OCI-LY1 (cell line): ENCODE data around the gene ADTRP.

Experiments
- H2AFZ ChIP-seq: fragments of 200-600 bp; sonication (generic), shearing (Covaris generic); 2 replicates; pipeline ENCODE4 v1.6.0; 2014; ENCODE audit warnings: antibody characterized with exemption, mild to moderate bottlenecking, low read length
- H3F3A ChIP-seq: fragments of 200-600 bp; sonication (generic), shearing (Covaris generic); 2 replicates; pipeline ENCODE4 v1.6.0; 2014; ENCODE audit warnings: mild to moderate bottlenecking, antibody characterized with exemption, low read length, moderate library complexity; ENCODE audit not compliant: insufficient read depth
- H3K27ac ChIP-seq: fragments of 200-600 bp; sonication (generic); 2 replicates; pipeline ENCODE4 v1.5.1; 2014; ENCODE audit warnings: low read length, mixed run types, mild to moderate bottlenecking, low read depth; ENCODE audit not compliant: poor library complexity, severe bottlenecking
- H3K27me3 ChIP-seq: fragments of 200-600 bp; sonication (generic); 2 replicates; pipeline ENCODE4 v1.6.0; 2014; ENCODE audit warnings: antibody characterized with exemption, mild to moderate bottlenecking, low read length, moderate library complexity; ENCODE audit not compliant: insufficient read depth
- H3K36me3 ChIP-seq: fragments of 200-600 bp; sonication (generic); 2 replicates; pipeline ENCODE4 v1.6.1; 2014; ENCODE audit warnings: mild to moderate bottlenecking, antibody characterized with exemption, low read length, moderate library complexity, mixed read lengths; ENCODE audit not compliant: insufficient read depth
- H3K4me1 ChIP-seq: fragments of 200-600 bp; sonication (generic); 2 replicates; pipeline ENCODE4 v1.5.1; 2014; ENCODE audit warnings: mild to moderate bottlenecking, low read length, moderate library complexity; ENCODE audit not compliant: insufficient read depth, severe bottlenecking
- H3K4me2 ChIP-seq: fragments of 200-600 bp; sonication (generic), shearing (Covaris generic); 2 replicates; pipeline ENCODE4 v1.6.1; 2014; ENCODE audit warnings: low read length
- H3K4me3 ChIP-seq: fragments of 200-600 bp; sonication (generic); 2 replicates; pipeline ENCODE4 v1.5.1; 2014; ENCODE audit warnings: low read length, low read depth, mild to moderate bottlenecking, mixed read lengths; ENCODE audit not compliant: poor library complexity, severe bottlenecking
- H3K79me2 ChIP-seq: fragments of 200-600 bp; shearing (Covaris generic); 2 replicates; pipeline ENCODE4 v1.6.1; 2016; ENCODE audit warnings: mixed run types, low read length, mixed read lengths; ENCODE audit not compliant: insufficient read depth
- H3K9ac ChIP-seq: fragments of 200-600 bp; sonication (generic), shearing (Covaris generic); 2 replicates; pipeline ENCODE4 v1.6.1; 2014; ENCODE audit warnings: mild to moderate bottlenecking, low read length, mixed read lengths
- H3K9me2 ChIP-seq: fragments of 200-600 bp; sonication (generic), shearing (Covaris generic); 2 replicates; pipeline ENCODE4 v1.6.1; 2014; ENCODE audit warnings: low read depth, mild to moderate bottlenecking, low read length, mixed read lengths
- H3K9me3 ChIP-seq: fragments of 200-600 bp; shearing (Covaris generic); 2 replicates; pipeline ENCODE4 v1.6.1; 2014; ENCODE audit warnings: low read length, mixed read lengths
- H4K20me1 ChIP-seq: fragments of 200-600 bp; sonication (generic), shearing (Covaris generic); 2 replicates; pipeline ENCODE4 v1.6.0; 2016; ENCODE audit warnings: mild to moderate bottlenecking, low read length; ENCODE audit not compliant: insufficient read depth
- CTCF ChIP-seq: fragments of 200-600 bp; sonication (generic), shearing (Covaris generic); IDR thresholded peaks from 2 replicates; pipeline ENCODE4 v1.5.1; 2017; ENCODE audit warnings: mild to moderate bottlenecking, antibody characterized with exemption, low read length, moderate library complexity, mixed read lengths
- EZH2 ChIP-seq: fragments of 200-600 bp; sonication (generic), shearing (Covaris generic); IDR thresholded peaks from 2 replicates; pipeline ENCODE4 v1.8.0; 2017; ENCODE audit warnings: borderline replicate concordance, mixed run types, mild to moderate bottlenecking, antibody characterized with exemption, low read length, moderate library complexity, mixed read lengths

Gene ADTRP

GRCh38 chr6:11718031-11718430, 60.6 kb downstream of the ADTRP start:
- Histone ChIP-seq H3K79me2 (no peaks in the 10 kb centered on the region), H3K9me3 (no peaks in the 10 kb centered on the region), H3K9ac (no peak overlapping the region), H4K20me1 (no peaks in the 10 kb centered on the region), H3K4me2 (no peak overlapping the region), H3K27me3 (no peaks in the 10 kb centered on the region; the same call in 1 of the 2 replicates), H2AFZ (no peak overlapping the region), H3K9me2 (no peaks in the 10 kb centered on the region), H3K4me1 (peaks cover 34% of the 10 kb centered on the region), H3K27ac (no peak overlapping the region), H3K4me3 (no peak overlapping the region), H3K36me3 (no peaks in the 10 kb centered on the region), H3F3A (no peaks in the 10 kb centered on the region)
- TF ChIP-seq CTCF (no peak), EZH2 (no peak)

DNA sequence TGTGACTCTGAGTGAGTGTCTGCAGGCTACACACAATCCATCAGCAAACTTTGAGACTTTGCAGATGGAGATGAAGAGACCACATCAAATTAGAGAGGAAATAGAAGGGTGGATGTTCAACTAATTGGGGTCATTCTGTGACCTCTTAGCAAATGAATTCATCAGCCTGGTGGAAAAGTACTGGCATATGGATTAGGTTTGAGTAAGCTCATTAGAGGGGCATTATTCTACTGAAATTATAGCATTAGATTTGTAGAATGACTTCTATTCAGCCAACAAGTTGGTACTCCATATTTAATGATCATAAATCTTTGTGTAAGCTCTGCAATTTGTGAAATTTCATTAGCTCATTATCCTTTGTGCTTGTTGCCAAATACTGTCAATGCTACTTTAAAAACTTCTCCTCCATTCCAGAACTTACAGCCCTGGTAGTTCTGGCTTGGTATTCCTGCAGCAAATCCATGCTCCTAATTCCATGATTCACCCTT, 63.8 kb downstream of the ADTRP start:
- Histone ChIP-seq H3K79me2 (no peaks in the 10 kb centered on the region), H3K9me2 (no peaks in the 10 kb centered on the region), H3F3A (no peaks in the 10 kb centered on the region), H3K4me2 (peak overlapping the region; percentile 20), H4K20me1 (no peaks in the 10 kb centered on the region), H2AFZ (no peak overlapping the region), H3K9ac (no peak overlapping the region), H3K27me3 (no peaks in the 10 kb centered on the region), H3K4me1 (peaks cover 54% of the 10 kb centered on the region), H3K4me3 (peak overlapping the region; percentile 1), H3K36me3 (no peaks in the 10 kb centered on the region), H3K27ac (peak overlapping the region; percentile 69), H3K9me3 (no peaks in the 10 kb centered on the region)
- TF ChIP-seq EZH2: no peak
- TF ChIP-seq CTCF: no peak

DNA sequence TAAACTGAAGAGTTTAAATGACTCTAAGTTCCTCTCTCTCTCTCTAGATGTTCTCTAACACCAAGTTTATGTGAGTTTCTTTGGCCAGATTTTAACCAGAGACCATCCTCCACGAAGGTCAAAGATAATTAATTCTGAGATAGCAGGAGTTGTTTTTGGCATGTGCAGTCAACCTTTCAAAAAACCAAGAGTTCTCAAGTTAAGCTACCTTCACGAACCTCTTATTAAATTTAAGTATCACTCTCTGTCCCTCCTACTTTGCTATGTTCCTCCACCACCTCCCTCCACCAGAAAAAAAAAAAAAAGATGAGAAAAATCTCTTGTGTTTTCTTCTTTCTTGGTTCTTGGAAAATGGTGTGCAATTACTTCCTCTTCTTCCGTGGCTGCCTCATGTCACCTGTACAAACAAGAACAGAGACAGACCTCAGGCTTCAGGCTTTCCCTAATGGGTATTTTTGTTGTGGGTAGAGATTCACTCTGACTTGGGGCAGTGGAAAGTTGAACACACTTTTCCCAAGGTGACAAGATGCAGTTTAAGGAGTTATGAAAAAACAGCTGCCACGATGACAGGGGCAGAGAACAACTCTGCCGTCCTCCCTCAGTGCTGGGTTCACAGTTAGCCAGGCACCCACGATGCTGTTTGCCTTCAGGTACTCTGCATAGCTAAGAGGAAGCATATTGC, 64.3 kb downstream of the ADTRP start:
- Histone ChIP-seq H3K9me3 (no peaks in the 10 kb centered on the region), H3K4me2 (peak overlapping the region; percentile 20), H4K20me1 (no peaks in the 10 kb centered on the region), H3K9ac (no peak overlapping the region), H3K79me2 (no peaks in the 10 kb centered on the region), H3K4me1 (peaks cover 54% of the 10 kb centered on the region), H3K4me3 (peak overlapping the region; percentile 1), H2AFZ (no peak overlapping the region), H3K36me3 (no peaks in the 10 kb centered on the region; the same call in 1 of the 2 replicates), H3K27me3 (no peaks in the 10 kb centered on the region), H3K27ac (peak overlapping the region; percentile 69), H3K9me2 (no peaks in the 10 kb centered on the region), H3F3A (no peaks in the 10 kb centered on the region)
- no peak for TF ChIP-seq CTCF
- TF ChIP-seq EZH2: no peak
